Measurements from ENCODE around the gene KRTAP16-1. TPM values are rescaled to one million over a fixed set of nuclear protein-coding genes. Genes with fewer than 3 reads are reported as not detected.

The KRTAP16-1 gene
- total RNA-seq, 1 experiment from 2014 or later, result not detected

- H3K27ac Mint-ChIP-seq, result no peak overlapping the region
- H3K36me3 Mint-ChIP-seq, result no peaks in the 10 kb centered on the region
- ATAC-seq (no peak), DNase-seq (ENCODE audit: low spot score) (no peak)
- TF ChIP-seq CREB1 (CRISPR knock-in tag; IDR thresholded peaks at IDR 0.05), result no peak
- TF ChIP-seq CREM (CRISPR knock-in tag; IDR thresholded peaks at IDR 0.05), result no peak
- no peak for TF ChIP-seq ATF6 (CRISPR knock-in tag; IDR thresholded peaks at IDR 0.05)
- TF ChIP-seq SMAD3 (CRISPR knock-in tag; IDR thresholded peaks at IDR 0.05; ENCODE audit: borderline replicate concordance), result no peak
- TF ChIP-seq PRRX2 (CRISPR knock-in tag; IDR thresholded peaks at IDR 0.05), result no peak
- TF ChIP-seq E2F1 (CRISPR knock-in tag; IDR thresholded peaks at IDR 0.05), result no peak
- TF ChIP-seq ZNF532 (CRISPR knock-in tag; IDR thresholded peaks at IDR 0.05; ENCODE audit: borderline replicate concordance), result no peak
- no peak for TF ChIP-seq ZNF281 (CRISPR knock-in tag; IDR thresholded peaks at IDR 0.05)
- no peak for TF ChIP-seq E2F4 (CRISPR knock-in tag; IDR thresholded peaks at IDR 0.05; ENCODE audit: borderline replicate concordance, low read depth)
- no peak for TF ChIP-seq JUN (CRISPR knock-in tag; IDR thresholded peaks at IDR 0.05)
- TF ChIP-seq CBFB (CRISPR knock-in tag; IDR thresholded peaks at IDR 0.05; ENCODE audit: low read depth), result no peak
- TF ChIP-seq AR (CRISPR knock-in tag; IDR thresholded peaks at IDR 0.05), result no peak
- no peaks in the 10 kb centered on the region for H3K4me1 Mint-ChIP-seq
- peaks cover 4% of the 10 kb centered on the region; the same call in 1 of the 2 replicates for H3K9me3 Mint-ChIP-seq
- ChIA-PET CTCF (no interaction called here), POLR2A (no interaction called here)
- H3K27me3 Mint-ChIP-seq (ENCODE audit: low read depth), result no peaks in the 10 kb centered on the region
- H3K4me3 Mint-ChIP-seq, result no peak overlapping the region
These were observed 24.0 kb upstream of the KRTAP16-1 start for GRCh38 chr17:41333098-41333497.
